NCI-H2171 treated with DMSO at 0.1 percent for 48 hours (cell line): ENCODE measurements around the gene GALNT6.
A peak's percentile ranks its signal among the peaks of the same experiment; 100 is the strongest.

ENCODE experiments used
- DNase-seq: peaks from one replicate; lab custom pipeline; 2025; lab: John Stamatoyannopoulos, UW

The GALNT6 gene, protein sequence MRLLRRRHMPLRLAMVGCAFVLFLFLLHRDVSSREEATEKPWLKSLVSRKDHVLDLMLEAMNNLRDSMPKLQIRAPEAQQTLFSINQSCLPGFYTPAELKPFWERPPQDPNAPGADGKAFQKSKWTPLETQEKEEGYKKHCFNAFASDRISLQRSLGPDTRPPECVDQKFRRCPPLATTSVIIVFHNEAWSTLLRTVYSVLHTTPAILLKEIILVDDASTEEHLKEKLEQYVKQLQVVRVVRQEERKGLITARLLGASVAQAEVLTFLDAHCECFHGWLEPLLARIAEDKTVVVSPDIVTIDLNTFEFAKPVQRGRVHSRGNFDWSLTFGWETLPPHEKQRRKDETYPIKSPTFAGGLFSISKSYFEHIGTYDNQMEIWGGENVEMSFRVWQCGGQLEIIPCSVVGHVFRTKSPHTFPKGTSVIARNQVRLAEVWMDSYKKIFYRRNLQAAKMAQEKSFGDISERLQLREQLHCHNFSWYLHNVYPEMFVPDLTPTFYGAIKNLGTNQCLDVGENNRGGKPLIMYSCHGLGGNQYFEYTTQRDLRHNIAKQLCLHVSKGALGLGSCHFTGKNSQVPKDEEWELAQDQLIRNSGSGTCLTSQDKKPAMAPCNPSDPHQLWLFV

DNA sequence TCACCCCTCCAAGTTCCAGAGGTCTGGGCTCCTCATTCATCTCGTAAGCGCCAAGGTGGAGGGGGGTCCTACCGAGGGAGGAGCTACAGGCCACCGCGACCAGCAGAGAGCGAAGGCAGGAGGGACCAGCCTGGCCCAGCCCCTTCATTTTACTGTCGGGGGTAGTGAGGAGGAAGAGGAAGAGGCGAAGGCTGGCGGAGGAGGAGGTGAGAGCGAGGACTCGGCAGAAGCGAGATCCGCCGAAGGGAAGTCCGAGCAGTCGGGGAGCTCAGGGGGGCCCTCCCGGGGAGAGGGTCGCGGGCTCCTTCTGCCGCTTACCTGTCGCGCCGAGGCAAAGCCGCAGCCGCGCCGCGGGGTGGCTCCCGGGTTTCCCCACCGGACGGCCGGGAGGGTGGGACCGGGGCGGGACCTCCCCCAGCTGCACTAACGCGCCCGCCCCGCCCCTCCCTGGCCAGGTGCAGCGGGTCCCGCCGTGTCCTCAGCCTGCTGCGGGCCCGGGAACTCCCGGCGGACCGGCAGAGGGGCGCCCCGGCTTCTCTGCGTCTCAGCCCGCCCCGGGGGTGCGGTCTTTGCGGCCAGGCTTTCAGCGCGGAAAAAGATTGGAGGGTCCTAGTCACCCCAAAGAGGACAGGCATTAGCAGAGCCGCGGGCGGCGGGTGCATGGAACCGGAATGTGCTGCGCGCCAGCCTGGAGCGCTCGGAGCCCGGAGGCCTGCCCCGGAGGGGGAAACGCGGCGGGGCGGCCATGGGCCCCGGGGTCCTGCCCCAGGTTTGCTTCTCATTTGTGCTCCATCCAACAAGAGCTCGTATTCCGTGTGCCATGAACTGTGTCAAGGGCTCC lies at the start of gene GALNT6:
GALNT6 (minus strand) TSS at position 124 of the 841 bp plus-strand sequence. CDS start 11,625 bp downstream, outside the sequence.
- peak; percentile 56 for DNase-seq

DNA sequence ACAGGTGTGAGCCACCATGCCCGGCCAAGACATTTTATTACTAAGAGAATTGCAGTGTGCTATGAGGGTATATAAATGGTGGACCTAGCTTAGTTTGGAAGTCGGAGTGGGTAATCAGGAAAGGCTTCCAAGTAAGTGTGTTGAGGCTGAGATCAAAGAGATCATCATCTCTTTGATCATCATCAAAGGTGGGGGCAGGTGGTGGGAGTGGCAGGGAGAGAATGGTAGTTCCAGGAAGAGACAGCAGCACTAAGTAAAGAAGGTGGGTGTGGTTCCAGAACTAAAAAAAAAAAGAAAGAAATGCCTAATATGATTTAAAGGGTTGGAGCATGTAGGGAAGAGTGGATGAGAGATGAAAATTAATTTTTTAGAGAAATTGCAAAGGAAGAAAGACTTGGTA lies 48.1 kb upstream of the GALNT6 start:
- no peak for DNase-seq

DNA sequence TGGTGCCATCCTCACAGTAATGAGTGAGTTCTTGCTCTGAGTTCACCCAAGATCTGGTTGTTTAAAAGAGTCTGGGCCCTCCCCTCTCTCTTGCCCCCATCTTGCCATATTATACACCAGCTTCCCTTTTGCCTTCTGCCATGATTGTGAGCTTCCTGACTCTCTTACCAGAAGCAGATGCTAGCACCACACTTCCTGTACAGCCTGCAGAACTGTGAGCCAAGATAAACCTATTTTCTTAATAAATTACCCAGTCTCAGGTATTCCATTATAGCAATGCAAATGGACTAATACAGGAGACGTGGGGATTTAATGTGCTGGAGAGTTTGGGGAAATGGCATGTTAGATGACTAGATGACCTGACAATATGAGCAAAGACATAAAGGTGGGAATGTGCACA lies 46.2 kb upstream of the GALNT6 start:
- DNase-seq: no peak

DNA sequence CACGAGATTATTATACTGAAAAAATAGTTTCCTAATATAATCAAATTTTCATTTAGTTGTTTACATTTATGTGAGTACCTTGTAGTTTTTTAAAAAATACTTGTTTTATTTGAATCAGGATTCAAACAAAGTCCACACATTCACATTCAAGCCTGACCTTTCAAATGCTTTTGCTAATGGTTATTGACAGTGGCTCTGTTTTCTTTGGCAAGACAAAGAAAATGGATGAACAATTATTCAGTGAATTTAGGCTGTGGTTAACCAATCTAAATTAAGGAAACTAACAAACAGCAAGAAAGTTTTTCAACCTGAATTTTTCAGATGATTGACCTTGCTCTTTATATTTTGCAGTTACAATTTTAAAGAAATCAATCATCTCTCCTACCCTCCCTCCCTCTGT lies 43.1 kb upstream of the GALNT6 start:
- DNase-seq: peak; percentile 29

DNA sequence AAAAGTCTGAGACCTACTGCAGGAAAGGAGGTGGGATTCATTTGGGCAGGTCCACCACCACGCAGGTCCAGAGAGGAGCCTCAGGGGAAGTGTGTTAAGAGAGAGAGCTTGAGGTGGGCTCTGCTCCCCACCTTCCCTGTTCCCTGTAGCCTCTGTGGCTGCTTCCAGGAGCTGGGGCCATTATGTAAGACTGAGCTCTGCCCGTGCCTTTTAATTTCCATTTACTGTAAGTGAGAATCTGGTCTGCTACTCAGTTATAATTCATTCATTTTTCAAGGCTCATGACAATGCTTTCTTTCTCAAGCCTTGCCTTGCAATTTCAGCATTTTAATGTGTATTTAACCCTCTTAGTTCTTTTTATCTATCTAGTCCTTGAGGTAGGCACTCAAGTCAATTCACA lies 41.7 kb upstream of the GALNT6 start:
- peak; percentile 9 for DNase-seq

DNA sequence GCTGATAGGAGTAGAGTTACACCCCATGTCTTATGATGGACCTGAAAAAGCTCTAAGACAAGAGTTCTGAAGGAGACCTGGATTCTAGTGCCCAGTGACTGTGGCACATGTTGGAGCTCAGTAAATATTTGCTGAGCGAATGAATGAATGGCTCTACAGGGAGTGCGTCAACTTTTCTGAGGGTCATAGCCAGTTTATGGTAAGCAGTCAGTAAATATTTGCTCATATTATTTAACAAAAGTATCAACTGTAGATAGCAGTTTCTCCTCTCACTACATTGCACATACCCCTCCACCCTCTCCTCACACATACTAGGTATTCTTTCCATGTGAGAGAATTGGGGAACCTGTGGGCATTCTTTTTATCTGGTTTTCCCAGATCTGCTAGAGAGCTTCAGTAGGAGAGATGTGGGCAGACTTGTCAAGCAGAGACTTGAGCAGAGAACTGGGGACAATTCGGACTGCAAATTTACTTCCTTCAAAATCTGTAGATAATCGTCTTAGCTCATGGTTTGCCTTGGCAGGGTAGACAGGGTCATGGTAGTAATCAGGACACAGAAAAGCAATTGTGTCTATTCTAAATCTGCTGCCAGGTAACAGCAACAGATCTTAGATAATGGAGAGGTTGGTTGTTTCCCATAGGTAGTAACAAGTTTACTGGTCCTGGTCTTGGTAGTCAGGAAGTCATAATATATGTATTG lies 39.1 kb upstream of the GALNT6 start:
- no peak for DNase-seq

DNA sequence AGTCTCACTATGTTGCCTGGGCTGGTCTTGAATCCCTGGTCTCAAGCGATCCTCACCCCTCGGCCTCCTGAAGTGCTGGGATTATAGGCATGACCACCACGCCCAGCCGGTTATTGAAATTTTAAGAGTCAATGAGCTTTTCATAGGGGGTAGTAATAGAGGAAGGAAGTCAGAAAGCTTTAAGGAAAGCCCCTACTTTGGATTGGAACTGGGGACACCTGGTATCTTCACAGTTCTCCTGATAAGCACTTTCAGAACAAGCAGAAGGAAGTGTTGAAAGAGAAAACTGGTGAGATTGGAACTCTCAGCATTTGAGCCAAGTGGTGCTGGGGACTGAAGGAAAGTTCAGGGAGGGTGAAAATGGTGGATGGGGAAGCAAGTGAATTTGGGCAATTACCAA lies 38.5 kb upstream of the GALNT6 start:
- no peak for DNase-seq

DNA sequence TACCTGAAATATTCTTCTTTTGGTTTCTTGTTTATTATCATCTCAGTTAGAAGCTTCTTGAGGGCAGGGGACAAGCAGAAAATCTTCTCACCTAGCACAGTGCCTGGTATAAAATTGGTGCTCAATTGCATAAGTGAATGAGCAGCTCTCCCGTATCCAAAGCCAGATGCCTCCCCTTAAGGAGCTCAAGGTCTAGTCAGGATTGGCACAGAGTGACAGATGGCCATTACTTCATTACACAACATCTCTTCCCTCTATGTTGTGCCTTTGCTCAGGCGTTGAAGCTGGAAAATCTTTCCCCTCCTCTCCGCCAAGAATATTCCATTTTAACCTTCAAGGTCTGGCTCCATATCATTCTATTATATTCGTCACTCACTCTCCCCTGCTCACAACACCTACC lies 37.0 kb upstream of the GALNT6 start:
- DNase-seq: peak; percentile 96

DNA sequence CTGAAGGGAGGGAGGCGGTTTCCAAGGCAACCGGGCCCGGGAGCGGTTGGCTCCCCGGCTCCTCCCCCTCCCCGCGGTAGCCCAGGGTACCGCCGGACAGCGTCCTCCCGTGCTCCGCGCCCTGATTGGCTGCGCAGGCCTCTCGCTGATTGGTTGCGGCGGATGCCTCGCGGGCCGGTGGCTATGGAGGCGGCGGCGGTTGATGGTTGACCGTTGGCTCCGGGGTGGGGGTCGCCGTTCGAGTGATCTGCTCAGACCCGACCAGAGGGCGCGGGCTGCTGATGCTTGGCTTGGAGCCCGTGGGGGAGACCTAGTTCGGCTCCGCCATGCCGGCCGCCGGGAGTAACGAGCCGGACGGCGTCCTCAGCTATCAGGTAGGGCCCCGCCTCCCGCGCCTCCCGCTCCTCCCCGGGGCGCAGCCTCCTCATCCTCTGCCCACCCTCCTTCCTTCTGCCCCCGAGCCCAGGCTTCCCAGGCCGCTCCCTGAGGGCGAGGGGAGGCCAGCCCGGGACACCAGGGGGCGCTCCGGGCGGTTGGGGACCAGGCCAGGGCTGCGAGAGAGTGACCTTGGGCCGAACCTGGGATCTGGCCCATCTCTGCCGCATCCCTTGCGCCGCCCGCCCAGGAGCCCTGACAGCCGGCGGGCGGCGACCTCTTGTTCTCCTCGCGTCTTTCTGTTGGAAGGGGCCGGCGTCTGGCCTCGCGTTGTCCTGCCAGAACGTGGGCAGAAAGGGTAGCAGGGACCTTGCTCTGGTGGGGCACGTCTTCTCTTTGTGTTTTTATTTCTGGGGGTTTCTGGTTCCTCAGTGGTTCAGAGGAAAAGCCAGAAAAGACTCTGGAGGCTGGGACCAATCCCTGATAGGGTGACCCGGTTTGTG lies 33.7 kb upstream of the GALNT6 start, which contains the start of gene SLC4A8:
SLC4A8 (plus strand) TSS at position 170 of the 878 bp plus-strand sequence; CDS start at position 327, 157 bp downstream.
- DNase-seq: peak; percentile 92

DNA sequence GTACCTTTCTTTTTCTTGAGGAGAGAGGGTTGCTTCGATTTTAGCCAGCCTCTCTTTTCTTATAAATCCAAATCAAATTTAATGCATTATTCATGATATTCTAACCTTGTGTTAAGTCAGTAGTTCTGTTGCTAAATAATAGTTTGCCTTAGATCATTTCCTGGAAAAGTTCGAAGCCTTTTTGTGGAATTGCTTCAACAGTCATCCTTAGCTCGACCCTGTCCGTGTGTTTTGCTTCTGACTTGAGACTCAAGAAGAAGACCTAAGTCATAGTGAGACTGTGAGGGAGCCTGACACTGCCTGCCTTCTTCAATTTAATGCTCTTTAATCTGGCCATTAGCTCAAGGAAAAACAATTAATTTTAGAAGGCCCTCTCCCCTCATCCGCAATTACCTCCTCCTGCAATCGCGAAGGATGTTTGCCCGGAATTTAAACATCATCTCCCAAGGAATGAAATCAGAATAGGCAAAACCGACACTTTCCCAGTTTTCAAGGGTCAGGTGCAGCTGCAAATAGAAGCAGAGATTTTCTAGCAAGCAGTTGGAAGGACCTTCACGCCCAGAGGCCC lies 33.0 kb upstream of the GALNT6 start:
- DNase-seq: no peak

DNA sequence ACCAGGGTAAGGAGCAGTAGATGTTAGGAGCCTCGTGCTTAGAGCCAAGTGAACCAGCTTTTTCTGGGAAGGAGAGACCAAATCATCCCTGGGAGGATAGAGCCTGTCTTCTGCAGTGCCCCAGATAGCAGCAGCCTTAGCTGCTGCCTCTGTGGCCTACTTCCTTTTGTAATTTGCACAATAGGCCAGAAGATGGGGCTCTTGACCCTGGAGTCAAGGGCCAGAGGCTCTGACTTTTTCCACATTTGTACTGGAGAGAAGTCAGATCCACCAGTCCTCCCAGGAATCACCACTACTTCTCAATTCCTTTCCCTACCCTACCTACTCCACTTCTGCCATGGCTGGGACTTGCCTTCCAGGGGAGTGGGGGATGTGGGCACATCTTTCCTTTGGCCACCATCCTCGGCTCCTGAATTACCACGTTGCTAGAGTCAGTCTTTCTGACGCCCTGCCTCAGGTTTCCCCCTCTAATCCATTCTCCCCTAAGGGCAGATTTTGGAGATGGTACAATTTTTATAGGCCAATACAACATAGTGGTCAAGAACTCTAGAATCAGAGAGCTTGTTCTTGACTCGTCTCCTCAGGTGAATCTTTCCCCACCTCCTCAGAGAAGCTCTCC lies 30.2 kb upstream of the GALNT6 start:
- peak; percentile 76 for DNase-seq

DNA sequence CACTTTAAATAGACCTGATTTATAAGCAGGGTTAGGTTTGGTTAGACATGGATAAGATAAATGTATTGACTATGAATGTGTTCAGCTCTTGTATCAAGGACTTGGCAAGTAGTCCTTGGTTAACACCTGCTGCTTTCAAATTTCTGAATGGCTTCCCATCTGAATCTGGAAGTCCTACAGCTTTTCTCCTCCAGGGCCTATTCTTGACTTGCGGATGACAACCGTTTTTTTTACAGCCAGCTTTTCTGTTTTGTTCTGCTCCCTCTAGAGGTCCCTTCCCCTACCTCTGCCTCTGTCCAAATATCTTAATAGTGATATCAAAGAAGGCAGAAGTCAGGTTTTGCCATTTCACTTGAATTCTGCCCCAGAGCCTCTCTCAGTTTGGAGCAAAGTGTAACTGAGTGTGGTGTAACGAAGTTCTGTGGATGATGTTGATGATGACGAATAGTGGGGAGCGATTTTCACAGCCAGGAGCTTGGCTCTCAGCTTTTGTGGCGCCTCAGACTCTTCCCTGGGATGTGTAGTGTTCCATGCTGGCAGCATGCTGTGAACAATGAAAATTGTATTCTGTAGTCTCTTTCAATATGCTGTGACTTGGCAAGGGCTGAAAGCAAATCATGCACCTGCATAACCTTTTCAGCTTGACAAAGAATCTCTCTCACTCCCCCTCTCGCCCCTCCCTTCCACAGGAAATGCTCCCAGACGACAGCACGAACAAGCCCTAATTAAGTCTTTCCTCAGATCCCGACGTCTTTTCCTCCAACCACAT lies 28.4 kb upstream of the GALNT6 start:
- peak; percentile 29 for DNase-seq

DNA sequence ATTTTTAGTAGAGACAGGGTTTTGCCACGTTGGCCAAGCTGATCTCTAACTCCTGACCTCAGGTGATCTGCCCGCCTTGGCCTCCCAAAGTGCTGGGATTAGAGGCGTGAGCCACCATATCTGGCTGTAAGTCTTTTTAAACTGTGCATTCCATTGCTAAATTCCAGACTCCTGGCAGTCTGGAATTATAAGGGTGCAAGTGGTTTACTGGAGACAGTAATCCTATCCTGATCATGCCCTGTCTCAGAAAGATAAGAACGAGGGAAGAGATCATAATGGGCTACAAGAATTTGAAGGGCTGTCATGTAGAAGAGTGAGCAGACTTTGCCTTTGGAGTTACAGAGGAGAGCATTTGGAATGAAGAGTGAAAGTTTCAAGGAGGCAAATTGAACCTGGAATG lies 26.6 kb upstream of the GALNT6 start:
- DNase-seq: no peak

DNA sequence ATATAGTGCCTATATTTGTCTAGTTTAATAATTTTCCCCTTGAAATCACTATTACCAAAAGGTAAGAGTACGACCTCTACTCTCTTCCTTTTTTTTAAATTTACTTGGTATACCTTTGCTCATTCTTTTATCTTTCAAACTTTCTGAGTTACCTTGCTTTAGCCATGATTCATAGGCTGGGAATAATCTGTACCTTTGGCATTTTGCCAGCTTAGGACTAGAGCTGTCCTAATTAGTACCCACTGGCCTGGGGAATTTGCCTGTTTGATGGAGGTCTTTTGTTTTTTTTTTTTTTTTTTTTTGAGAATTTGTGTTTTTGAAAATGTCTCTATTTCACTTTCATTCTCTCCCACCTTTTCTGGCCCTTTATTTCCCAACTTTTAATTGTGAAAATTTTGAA lies 24.7 kb upstream of the GALNT6 start:
- DNase-seq: no peak

DNA sequence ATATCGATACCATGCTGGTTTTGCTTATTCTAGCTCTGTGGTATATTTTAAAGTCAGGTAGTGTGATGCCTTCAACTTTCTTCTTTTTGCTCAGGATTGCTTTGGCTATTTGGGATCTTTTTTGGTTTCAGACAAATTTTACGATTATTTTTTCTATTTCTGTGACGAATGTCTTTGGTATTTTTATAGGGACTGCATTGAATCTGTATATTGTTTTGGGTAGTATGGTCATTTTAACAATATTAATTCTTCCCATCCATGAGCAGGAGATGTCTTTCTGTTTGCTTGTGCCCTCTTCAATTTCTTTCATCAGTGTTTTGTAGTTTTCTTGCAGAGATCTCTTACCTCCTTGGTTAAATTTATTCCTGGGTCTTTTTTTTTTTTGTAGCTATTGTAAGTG lies 22.6 kb upstream of the GALNT6 start:
- DNase-seq: no peak

DNA sequence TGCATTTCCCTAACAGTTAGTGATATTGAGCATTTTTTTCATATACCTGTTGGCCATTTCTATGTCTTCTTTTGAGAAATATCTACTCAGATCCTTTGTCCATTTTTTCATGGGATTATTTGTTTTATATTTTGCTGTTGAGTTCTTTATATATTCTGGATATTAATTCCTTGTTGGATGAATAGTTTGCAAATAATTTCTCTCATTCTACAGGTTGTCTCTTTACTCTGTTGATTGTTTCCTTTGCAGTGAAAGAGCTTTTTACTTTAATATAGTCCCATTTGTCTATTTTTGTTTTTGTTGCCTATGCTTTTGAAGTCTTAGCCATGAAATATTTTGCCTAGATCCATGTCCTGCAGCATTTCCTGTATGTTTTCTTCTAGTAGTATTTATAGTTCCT lies 21.9 kb upstream of the GALNT6 start:
- DNase-seq: no peak

DNA sequence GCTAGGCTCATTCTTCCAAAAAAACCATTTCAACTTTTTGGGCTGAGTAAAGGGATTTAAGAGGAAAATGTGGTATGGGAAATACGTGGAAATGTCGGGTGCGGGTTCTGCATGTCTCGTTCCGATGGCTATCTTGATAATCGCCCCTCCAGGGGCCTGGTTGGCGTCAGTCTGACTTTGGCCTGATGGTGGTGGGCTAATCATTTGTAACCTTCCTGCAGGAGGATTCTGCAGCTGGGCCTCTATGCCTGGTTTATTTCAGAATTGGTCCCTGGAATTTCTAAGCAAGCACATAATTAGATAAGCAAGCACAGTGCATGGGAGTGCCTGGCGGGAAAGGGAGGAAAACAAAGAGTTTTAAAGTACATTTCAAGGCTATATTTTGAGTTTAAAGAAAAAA lies 18.6 kb upstream of the GALNT6 start:
- no peak for DNase-seq

DNA sequence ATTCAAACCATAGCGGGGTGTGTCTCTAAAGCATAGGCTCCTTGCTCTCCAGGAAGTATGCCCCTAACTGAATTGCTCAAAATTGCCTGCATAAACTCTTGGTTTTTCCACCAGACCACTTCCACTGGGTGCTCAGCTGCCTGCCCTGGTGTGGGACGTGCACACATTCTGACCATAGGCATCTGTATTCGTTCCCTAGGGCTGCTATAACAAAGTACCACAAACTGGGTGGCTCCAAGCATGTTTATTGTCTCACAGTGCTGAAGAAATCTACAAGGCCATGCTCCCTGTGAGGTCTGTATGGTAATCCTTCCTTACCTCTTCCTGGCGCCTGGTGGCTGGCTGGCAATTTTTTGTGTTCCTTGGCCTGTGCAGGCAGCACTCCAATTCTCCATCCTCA lies 16.4 kb upstream of the GALNT6 start:
- DNase-seq: no peak

DNA sequence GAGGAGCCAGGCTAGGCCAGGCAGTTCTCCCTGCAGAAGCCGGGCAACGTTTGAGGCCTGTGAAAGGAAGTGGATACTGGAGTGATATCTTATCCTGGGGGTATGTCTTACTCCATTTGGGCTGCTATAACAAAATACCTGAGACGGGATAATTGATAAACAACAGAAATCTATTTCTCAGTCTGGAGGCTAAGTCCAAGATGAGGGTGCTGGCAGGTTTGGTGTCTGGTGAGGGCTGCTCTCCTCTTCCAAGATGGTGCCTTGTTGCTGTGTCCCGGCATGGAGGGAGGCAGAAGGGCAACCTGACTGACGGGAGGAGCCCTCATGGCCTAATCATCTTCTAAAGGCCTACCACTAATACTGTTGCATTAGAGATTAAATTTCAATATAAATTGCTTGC lies 15.7 kb upstream of the GALNT6 start:
- DNase-seq: no peak
